ENCODE measurements around the gene CABCOCO1.

The CABCOCO1 gene

DNA sequence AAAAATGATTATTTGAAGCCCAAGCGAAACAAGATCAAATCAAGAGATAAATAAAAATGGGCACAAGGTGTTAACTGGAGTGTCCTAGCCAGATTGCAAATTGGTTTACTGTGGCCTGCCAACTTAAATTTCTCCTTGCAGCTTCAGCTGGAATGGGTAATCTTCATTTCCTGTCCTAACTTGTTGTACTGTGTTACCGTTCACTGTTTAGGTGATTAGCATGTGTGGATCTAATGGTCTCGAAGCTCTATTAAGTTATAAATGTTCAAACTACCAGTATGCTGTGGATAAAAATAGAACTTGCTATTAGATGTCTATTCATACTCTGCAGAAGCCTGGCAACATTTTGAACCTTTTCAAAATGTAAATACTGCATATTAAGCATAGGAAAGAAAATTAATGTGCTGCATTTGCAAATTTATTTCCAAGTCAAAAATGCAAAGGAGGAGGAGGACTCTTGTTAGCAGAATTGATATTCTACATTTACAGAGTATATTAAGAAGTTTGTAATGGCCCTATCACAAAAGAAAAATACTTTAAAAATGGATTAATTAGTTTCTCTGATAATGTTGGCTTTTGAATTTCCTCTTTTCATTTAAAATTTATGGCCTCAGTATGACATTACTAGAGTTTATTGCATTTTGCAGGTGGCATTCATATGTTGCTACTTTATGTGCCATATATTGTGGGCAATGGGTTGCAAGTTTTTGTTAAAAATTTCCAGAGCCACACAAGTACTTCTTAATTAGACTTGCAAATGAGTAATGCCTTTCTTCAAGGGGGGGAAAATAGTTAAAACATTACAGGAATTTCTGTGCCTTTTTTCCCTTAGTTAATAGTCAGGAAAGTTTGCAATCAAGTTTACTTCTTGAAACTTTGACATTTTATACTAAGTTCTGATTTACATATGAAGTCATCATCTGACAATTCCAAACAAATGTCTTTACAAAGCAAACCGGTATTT, 92.1 kb downstream of the CABCOCO1 start:
- FAIRE-seq: no peak
- DNase-seq (ENCODE audit: low spot score): no peak

DNA sequence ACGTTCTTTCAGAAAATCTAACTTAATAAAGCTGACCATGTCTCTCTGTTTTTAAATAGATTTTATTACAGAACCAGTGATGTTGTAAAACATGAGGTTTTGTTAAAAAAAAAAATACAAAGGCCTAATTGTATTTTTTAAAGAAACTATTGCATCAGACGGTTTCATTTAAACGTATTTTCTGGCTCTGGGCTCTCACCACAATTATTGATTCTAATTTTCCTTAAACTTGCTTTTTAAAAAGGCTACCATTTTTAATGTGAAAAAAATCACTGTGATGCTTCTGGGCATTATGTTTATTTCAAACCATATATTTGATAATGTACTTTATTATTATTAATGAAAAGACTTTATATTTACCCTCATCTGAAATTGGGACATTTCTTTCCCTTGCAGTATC, 94.3 kb downstream of the CABCOCO1 start:
- FAIRE-seq (no peak), DNase-seq (ENCODE audit: low spot score) (no peak)

DNA sequence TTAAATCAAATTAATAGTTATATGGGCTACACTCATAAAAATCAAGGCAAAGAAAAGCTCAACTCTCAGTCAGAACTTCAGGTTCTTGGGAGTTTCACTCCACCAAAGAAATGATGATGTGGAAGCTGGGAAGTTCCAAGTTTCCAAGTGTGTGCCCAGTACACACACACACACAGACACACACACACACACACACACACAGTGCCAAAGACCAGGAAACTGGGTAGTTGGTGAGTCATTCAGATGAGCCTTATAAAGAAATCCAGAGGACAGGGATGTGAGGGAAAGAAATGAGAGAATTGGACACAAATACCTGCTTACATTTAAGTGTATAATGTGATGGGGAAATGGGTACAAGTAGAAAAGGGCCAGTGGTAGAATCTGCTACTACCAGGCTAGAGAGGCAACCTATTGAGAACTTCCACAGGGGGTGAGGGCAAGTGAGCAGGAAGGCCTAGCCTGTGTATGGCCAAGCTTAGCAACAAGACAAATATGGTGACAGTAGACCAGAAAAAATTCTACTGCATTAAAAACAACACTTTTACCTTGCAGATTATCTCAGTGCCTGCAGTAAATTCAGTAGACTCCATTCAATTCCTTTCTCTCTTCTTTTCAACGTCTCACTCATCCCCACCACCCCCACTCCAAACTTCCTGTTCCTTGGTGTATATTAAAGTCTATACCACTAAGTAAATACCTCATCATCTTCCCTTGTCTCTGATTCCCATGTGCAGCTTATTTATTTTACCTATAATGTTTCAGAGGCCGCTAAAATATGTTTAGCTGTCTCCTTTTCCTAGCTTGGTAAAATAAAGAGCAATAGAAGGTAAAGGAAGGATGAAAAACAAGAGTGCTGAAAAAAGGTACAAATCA, 95.0 kb downstream of the CABCOCO1 start:
- DNase-seq (ENCODE audit: low spot score) (peak; percentile 33), FAIRE-seq (no peak)

DNA sequence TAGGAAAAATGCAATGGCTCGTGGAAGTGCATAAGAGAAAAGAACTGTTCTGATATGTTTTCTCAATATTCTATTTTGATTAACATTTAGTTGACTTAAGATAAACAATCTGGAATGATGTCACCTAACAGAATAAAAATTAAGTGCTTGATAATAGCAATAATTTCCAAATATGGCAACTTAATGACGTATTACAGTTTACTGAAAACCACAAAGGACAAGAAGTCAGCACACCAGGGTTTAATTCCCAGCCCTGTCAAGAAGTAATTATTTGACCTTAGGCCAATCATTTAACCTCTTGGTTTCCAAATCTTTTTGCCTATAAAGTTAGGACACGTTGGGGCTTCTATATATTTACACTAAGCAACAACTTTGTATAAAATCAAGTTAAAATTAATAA, 95.7 kb downstream of the CABCOCO1 start:
- DNase-seq (ENCODE audit: low spot score): no peak
- FAIRE-seq: no peak

DNA sequence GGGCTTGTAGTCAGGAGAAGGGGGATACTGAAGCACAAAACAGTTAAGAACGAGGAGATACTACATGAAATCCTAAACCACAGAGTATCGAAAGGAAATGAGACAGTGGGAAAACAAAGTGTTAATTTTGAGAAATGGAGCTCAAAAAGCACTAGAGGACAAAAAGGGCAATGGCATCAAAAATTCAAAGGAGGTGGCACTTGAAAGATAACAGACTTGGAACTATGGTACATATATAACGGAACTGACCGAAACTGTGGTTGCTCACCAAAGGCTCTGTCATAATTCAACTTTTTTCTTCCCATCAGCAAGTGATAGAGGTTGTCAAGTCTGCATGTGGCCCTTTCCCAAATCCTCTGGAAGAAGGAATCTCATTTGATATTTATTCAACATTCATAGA, 97.0 kb downstream of the CABCOCO1 start:
- FAIRE-seq (peak; percentile 30), DNase-seq (ENCODE audit: low spot score) (no peak)

DNA sequence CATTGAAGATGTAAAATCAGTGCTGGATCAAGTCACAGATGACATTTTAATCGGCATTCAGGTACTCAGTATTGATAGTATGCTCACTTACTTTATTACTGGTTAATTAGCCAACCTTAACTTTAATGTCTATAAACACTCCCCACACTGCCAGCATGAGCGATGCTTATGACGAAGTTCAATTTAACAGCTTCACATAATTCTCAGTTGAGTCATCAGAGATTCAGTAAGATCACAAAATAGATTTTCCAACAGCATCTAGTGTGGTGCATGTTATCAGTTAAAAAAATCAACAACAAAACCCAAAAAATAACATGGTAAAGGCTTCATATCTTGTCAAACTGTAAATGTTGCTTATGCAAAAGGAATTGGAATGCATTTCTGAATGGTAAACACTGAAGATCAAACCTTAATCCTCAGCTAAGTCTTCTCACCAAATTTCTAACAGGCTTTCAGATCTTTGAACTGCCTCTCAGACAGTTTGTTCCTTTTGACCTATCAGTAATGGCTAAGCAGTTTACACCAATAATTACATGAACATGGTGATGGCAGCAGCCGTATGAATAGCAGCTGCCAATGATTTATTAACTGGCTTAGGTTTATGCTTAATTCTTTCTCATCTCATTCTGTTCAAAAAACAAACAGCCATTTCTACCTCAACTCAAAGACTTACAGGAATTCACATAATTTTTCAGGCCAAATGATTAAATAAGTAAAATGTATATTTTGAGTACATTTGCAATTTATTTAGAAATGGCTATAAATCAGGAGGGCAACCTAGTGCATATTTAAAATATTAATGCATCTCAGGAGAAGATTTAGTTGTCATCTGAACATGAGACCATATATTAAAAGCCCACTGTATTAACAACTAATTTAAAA, 98.5 kb downstream of the CABCOCO1 start:
- peak; percentile 51 for DNase-seq (ENCODE audit: low spot score)
- peak; percentile 78 for FAIRE-seq

DNA sequence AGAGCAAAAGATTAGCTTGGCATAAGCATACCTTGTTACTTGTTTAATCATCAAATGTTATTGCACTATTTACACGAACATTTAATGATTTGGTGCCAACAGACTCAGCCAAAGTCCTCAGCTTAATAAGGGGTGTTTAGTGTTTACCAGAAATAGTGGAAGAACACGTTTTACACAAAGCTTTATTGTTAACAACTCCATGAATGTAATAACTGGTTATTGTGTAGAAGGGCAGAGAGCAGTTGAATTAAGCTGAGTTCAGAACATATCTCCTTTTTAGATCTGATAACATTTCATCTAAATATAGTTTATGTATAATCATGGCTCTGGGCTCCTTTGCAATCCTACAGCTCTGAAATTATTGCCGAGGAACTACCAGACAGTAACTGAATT, 99.1 kb downstream of the CABCOCO1 start:
- FAIRE-seq: no peak

DNA sequence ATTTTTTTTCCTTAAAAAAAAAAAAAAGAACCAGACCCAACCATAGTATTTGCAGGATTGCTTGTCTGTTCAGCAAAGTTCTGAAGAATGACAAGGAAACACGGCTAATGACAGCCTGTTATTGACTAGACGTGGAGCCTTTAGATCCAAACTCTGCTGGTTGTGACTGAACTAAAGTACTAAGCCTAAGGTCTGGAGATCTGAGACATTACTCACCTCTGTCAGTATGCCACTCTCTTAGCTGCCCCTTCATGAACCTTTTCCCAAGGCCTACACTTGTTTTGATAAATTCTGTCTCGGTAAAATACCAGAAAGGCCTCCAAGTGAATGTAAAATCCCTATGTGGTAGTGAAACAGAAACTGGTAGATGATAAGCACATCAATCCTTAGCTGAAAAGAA, 101.0 kb downstream of the CABCOCO1 start:
- DNase-seq (ENCODE audit: low spot score) (no peak), FAIRE-seq (no peak)

More for the DNA sequence above, 99.1 kb downstream of the CABCOCO1 start:
- DNase-seq (ENCODE audit: low spot score): no peak

DNA sequence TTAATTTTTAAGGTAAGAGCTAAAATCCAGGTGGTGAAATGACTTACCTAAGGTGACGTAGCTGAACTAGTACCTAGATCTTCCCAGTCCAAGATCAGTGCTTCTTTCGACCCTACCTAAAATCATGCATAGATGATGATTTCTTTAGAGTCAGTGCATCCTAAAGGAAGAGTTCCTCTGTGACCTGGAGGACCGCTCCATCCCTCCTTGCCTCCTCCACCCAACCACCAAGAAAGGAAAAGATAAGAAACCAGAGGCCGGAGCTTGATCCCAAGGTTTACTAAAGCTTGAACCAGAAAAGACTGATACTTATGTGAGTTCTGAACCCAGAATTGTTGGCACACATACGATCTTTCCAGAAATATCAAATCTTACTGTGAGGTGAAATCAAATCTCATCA, 101.8 kb downstream of the CABCOCO1 start:
- DNase-seq (ENCODE audit: low spot score) (no peak), FAIRE-seq (no peak)

DNA sequence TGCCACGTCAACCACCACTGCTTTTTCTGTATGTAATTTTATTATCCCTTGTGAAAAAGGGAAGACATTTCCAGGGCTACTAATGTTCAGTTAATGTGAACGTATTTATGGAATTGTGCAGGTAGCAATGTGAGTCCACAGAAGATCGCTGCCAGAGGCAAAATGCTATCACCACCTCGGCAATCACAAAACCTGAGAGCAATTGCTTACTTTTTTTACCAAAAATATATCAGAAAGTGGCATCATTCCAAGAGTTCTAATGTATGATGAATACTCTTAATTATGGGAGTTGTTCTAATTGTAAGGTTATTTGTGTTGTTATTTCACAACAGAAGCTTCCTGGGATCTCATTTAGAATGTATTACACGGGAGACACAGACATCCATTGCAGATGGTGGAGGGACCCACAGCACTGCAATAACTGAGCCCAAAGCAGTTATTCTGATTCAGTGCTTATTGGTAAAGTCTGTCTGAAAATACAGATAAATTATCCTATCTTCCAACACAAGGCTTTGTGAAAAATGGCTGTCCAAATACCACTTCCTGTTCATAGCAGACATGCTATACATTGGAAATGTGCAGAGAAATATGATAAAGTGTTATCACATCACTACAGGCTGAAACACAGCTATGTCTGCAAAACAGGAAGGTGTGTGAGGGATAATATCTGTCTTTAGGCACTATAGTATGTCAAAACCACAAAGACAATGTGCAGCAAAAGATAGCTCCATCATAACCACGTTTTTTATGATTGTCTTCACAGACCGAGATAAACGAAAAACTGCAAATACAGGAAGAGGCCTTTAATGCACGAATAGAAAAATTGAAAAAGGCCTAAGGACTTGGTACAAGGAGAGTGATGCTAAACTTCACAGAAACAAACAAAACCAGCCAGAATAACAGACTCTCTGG, 102.7 kb downstream of the CABCOCO1 start:
- FAIRE-seq (no peak), DNase-seq (ENCODE audit: low spot score) (no peak)

DNA sequence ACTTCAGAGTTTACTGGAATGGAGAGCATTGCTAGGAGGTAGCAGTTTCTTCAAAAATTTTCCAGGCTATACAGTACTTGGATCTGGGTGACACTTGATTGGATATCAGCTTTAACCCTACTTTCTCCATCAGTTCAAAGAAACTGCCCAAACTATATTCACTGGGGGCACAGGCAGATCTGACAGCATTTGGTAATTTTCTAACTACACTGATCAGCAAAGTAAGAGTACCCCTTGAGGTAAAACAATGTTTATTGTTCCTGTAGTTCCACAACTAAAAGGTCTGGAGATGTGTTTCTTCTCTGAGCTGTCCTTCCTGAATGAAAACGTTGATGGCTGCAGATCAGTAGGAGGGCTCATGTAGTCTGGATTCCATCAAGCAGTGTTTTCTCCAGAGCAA, 104.2 kb downstream of the CABCOCO1 start:
- DNase-seq (ENCODE audit: low spot score) (no peak), FAIRE-seq (no peak)

DNA sequence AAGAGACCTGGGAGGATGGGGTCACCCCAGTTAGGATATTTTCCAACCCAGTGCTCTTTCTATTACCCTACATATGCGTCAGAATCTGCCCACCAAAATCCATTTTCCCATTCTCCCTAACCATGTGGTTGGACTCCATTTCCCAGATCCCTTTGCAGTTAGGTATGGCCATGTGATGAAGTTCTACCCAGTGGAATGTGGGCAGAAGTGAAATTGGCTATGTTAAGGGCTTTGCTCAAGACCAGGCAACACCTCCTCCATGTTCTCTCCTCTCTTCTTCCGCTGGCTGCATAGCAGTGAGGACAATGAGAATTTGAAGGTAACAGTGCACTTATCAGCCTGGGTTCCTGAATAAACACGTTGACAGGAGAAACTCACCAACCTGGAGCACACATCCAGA, 111.3 kb downstream of the CABCOCO1 start:
- FAIRE-seq (peak; percentile 91), DNase-seq (ENCODE audit: low spot score) (no peak)

DNA sequence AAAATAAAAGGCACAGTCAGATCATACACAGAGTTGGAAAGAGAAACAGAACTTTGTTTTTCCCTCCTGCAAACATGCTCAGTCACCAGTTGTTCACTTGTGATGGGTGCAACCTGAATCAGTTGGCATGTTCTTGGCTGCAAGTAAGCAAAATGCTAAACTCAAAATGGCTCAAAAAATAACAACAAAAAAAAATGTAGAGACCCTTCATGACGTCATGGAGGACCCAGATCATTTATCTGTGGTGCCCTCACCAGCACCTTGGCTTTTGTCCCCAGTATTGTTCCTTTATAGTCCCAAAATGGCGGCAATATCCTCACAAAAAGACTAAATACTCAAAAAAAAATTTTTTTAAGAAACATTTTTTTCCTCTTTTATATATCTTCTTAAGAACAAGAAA, 112.4 kb downstream of the CABCOCO1 start:
- FAIRE-seq (no peak), DNase-seq (ENCODE audit: low spot score) (no peak)

DNA sequence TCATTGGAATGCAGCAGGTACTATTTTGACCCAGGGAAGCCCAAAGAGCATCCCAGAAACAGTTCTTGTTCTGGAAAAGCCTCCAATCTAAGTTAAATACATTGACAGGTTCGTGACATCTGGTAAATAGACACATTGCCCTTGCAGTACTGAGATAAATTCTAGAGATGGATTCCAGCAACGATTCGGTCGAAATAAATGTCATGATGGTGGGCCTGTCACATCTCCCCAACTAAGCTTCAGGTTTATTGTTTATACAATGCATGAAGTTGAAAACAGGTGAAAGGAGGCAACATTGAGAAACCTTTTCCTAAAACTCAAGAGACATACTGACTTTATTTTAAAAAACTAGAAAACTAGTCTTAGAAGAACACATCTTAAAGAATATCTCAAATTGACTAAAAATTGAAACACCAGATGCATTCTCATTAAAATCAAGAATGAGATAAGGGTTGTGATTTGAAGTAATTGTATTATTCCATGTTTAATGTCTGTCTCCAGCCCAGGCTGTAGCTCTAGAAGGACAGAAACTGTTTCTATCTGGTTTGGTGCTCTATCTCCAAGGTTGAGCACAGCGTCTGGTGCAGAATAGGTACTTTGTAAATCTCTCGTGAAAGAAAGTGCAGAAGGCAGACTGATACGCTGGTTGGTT, 114.0 kb downstream of the CABCOCO1 start:
- DNase-seq (ENCODE audit: low spot score): no peak
- no peak for FAIRE-seq

DNA sequence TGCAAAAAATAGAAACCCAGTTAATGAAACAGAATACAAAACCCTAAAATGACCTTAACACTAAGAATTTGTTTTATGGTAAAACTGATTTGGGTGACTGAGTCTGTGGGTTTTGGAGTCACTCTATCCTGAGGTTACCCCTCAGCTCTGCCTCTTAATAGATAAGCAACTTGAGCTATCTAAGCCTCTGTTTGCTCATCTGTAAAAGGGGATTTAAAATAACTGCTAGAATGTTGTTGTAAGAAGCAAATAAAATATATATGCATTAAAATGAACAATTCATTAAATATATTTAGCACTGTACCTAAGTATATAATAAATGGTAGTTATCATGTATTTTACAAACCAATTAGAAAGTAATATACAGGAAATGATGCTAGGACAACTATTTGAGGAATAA, 115.4 kb downstream of the CABCOCO1 start:
- FAIRE-seq (no peak), DNase-seq (ENCODE audit: low spot score) (no peak)

DNA sequence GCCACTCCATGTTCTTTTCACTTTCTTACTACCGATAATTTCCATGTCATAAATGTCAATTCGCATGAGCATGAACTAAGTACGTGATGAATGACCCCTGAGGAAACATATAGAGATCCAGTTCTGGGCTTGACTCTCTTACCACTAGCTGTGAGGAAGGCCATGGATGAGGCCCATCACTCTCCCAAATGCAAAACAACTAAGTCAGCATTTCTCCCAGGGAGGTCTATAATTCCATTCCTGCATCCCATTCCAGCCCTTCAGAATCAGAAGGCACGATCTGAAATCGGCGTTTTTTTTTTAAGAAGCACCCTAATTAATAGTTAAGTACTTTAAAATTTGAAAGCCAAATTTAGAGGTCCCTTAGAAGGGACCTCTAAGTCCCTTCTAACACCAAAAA, 116.5 kb downstream of the CABCOCO1 start:
- DNase-seq (ENCODE audit: low spot score): no peak
- no peak for FAIRE-seq

DNA sequence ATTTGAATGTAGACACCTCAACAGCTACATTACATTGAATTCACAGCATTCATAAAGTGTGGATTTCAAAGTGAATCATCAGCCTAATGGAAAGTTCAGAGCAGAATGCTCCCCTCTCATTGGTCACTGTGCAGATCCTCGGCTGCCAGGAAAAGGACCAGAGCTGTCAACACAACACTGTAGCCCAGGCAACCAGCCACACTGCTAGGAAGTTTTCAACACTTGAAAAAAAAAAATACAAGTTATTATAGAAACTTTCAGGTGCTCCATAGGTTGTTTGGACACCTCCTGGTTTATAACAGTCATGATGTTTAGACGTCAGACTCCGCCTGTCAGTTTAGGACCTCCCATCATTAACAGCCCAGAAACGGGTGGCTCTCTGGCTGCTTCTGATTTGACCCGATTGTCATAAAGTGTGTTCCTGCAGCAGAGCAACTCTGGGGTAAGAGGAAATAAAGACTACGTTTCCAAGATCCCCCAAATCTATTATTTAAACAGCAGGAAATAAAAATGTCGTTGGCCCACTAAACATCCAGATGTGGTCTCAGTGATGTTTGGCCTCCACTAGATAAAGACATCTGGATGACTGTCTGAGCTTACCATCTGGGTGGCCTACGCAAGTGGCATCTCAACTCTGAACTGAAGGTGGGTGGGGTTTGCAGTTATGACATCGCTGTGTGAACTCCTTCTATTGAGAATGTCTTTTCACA, 117.4 kb downstream of the CABCOCO1 start:
- FAIRE-seq (peak; percentile 74), DNase-seq (ENCODE audit: low spot score) (peak; percentile 54)

DNA sequence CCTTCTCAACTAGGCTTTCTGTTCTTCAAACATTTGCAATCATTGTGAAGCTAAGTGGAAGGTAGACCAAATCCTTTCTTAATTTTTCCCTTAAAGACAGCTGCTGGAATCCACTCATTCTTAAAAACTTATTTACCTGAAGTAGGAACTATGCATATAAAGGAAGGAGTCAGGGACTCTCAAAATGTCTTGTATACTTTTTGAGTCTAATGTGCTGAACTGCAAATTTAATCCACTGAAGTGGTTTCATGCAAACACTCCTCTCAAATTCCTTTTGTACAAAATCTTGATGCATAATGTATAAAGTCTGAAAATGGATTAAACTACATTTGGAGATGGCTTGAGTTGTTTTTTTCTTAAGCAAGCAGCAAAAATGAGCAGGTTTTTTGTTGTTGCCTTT, 118.0 kb downstream of the CABCOCO1 start:
- DNase-seq (ENCODE audit: low spot score) (no peak), FAIRE-seq (no peak)

DNA sequence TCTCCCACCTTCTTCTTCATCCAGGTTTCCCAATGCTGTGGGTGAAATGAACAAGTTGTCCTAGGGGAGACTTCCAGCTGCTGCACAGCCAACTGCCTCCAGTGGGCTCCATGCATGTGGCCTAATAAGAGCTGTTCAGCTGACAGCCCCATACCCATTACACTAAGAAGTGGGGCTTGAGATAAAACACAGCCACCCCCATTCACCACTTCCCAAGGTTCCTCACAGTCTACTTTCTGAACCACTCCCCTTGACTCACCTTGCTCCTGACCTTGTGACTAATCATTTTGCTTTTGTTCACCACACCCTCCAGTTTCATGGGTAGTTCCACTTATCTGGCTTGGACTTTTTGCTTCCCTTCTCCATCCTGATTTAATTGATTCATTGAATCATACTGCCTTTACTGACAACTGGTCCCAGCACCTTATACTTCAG, 119.3 kb downstream of the CABCOCO1 start:
- FAIRE-seq: peak; percentile 74
- DNase-seq (ENCODE audit: low spot score): no peak
